Gastroesophageal sphincter (tissue), 3 donors: ENCODE results near the gene CDNF.
"Not testable (repeated sequence)": the region's sequence is repeated elsewhere in the genome, so short reads cannot be mapped to it uniquely, and the experiment has no call there.

Experiments
- EP300 ChIP-seq: sonication (generic); formaldehyde crosslinking; IDR thresholded peaks from one replicate; pipeline ENCODE4 v1.6.1; 2017; ENCODE audit warnings: antibody characterized with exemption, mild to moderate bottlenecking
- POLR2A ChIP-seq, 2 donors: fragments of 450-650 bp; IDR thresholded peaks; one replicate each; pipeline ENCODE4 v1.6.1; 2017; ENCODE audit warnings: antibody characterized with exemption in 2 of 2, mild to moderate bottlenecking in 2 of 2, moderate library complexity in 1 of 2
- POLR2AphosphoS5 ChIP-seq: sonication (generic); formaldehyde crosslinking; IDR thresholded peaks from one replicate; pipeline ENCODE4 v1.6.1; 2017; ENCODE audit warnings: antibody characterized with exemption
- TF ChIP-seq, protein P1 (sequence below), 4 experiments: fragments of 200-600 bp in 2 of 4; fragments of 450-650 bp in 2 of 4; sonication (generic) in 1 of 4; IDR thresholded peaks; one replicate each; pipeline ENCODE4 v1.5.1; 2017 to 2019; ENCODE audit warnings: antibody characterized with exemption in 4 of 4, mild to moderate bottlenecking in 2 of 4, moderate library complexity in 2 of 4

DNA sequence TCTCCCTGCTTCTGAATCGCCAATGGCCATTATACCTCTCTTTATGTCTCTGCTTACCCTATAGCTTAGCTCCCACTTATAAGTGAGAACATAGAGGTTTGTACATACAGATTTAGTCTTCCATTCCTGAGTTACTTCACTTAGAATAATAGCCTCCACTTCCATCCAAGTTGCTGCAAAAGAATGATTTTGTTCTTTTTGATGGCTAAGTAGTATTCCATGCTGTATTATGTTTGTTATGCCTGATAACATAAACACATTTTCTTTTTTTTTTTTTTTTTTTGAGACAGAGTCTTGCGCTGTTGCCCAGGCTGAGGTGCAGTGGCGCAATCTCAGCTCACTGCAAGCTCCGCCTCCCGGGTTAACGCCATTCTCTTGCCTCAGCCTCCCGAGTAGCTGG, 21.1 kb downstream of the CDNF start:
- TF ChIP-seq, protein P1, sequence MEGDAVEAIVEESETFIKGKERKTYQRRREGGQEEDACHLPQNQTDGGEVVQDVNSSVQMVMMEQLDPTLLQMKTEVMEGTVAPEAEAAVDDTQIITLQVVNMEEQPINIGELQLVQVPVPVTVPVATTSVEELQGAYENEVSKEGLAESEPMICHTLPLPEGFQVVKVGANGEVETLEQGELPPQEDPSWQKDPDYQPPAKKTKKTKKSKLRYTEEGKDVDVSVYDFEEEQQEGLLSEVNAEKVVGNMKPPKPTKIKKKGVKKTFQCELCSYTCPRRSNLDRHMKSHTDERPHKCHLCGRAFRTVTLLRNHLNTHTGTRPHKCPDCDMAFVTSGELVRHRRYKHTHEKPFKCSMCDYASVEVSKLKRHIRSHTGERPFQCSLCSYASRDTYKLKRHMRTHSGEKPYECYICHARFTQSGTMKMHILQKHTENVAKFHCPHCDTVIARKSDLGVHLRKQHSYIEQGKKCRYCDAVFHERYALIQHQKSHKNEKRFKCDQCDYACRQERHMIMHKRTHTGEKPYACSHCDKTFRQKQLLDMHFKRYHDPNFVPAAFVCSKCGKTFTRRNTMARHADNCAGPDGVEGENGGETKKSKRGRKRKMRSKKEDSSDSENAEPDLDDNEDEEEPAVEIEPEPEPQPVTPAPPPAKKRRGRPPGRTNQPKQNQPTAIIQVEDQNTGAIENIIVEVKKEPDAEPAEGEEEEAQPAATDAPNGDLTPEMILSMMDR (IDR thresholded peaks at IDR 0.05), result not testable (repeated sequence)
- not testable (repeated sequence) for TF ChIP-seq POLR2AphosphoS5; POLR2A (IDR thresholded peaks at IDR 0.05); EP300
